K562 (cell line): ENCODE results near the gene OR2B2. TPM values are rescaled to one million over a fixed set of nuclear protein-coding genes. Genes with fewer than 3 reads are reported as not detected.

ENCODE experiments used
- E2F8 ChIP-seq: fragments of 450-650 bp; IDR thresholded peaks from 2 replicates; pipeline ENCODE4 v1.7.1; 2018; ENCODE audit warnings: mild to moderate bottlenecking, low read depth; ENCODE audit not compliant: partially characterized antibody
- GABPB1 ChIP-seq: sonication (generic); formaldehyde crosslinking; IDR thresholded peaks from 2 replicates; pipeline ENCODE4 v1.8.0; 2022; ENCODE audit warnings: mild to moderate bottlenecking, missing genetic modification reagents
- HIVEP1 ChIP-seq: fragments of 250-450 bp; sonication (Bioruptor Pico); IDR thresholded peaks from 2 replicates; pipeline ENCODE4 v1.4.0; 2020; ENCODE audit warnings: mild to moderate bottlenecking
- HMGXB4 ChIP-seq: sonication (generic); formaldehyde crosslinking; IDR thresholded peaks from 2 replicates; pipeline ENCODE4 v1.8.1; 2023; ENCODE audit warnings: mild to moderate bottlenecking, missing genetic modification reagents
- THAP7 ChIP-seq: fragments of 250-450 bp; sonication (Bioruptor Pico); IDR thresholded peaks from 2 replicates; pipeline ENCODE4 v1.5.0; 2021
- ZNF318 ChIP-seq, 2 experiments: fragments of 450-650 bp; IDR thresholded peaks; 2 replicates each; pipeline ENCODE4 v1.6.1; 2016; ENCODE audit warnings: mild to moderate bottlenecking in 2 of 2, borderline replicate concordance in 1 of 2, low read depth in 1 of 2, moderate library complexity in 1 of 2
- ZNF583 ChIP-seq: fragments of 250-450 bp; sonication (Bioruptor Pico); IDR thresholded peaks from 2 replicates; pipeline ENCODE4 v1.4.0; 2020
- ZNF586 ChIP-seq: fragments of 450-650 bp; formaldehyde crosslinking; conservative IDR thresholded peaks from 2 replicates; pipeline ENCODE4 v1.4.0; 2020; ENCODE audit warnings: mild to moderate bottlenecking, moderate library complexity
- ZNF707 ChIP-seq: fragments of 250-450 bp; sonication (Bioruptor Pico); conservative IDR thresholded peaks from 2 replicates; pipeline ENCODE4 v1.8.0; 2022; ENCODE audit warnings: inconsistent platforms, mild to moderate bottlenecking, moderate library complexity
- polyA plus RNA-seq, 8 experiments: library from polyadenylated mRNA; depleted of rRNA in 4 of 8; stranded (reverse) in 5 of 8; unstranded in 3 of 8; fragments of >200 nt; fragmentation: Nextera tagmentation in 2 of 8; fragmentation: Illumina TruSeq in 1 of 8; extraction: Ambion mirVana in 2 of 8; extraction: Trizol in 1 of 8; gene quantifications; 2 replicates each; pipeline versions ENCODE4 v1.2.1 to v1.2.3, GENCODE V29; 2011 to 2014; ENCODE audit warnings: inconsistent platforms in 1 of 8, missing spikeins in 1 of 8
- total RNA-seq, 7 experiments: library from RNA; depleted of rRNA in 6 of 7; stranded (reverse); fragments of >200 nt in 6 of 7; fragmentation: Illumina TruSeq in 2 of 7; extraction: Trizol in 2 of 7; gene quantifications; 2 replicates each; pipeline versions ENCODE4 v1.2.1 to v1.2.3, GENCODE V29; 2011 to 2021; ENCODE audit warnings: low replicate concordance in 1 of 7
- TF ChIP-seq, protein P1 (sequence below), 2 experiments: fragments of 250-450 bp in 1 of 2; fragments of 450-650 bp in 1 of 2; sonication (Bioruptor Pico) in 1 of 2; IDR thresholded peaks; 2 replicates each; pipeline versions ENCODE4 v1.6.1 to v1.8.0; 2016 to 2021; ENCODE audit warnings: mild to moderate bottlenecking in 2 of 2, moderate library complexity in 2 of 2, missing compliant biosample characterization in 1 of 2, missing genetic modification characterization in 1 of 2
- TF ChIP-seq, protein P2 (sequence below): fragments of 450-650 bp; IDR thresholded peaks from 2 replicates; pipeline ENCODE4 v1.6.1; 2018; ENCODE audit warnings: mild to moderate bottlenecking, low read depth; ENCODE audit not compliant: partially characterized antibody

The OR2B2 gene
- total and polyA plus RNA-seq, 9 of the 15 experiments (the other 6 are each of a cell fraction or from before 2014, with no cell fraction given): 0.24 TPM; not detected in 8

DNA sequence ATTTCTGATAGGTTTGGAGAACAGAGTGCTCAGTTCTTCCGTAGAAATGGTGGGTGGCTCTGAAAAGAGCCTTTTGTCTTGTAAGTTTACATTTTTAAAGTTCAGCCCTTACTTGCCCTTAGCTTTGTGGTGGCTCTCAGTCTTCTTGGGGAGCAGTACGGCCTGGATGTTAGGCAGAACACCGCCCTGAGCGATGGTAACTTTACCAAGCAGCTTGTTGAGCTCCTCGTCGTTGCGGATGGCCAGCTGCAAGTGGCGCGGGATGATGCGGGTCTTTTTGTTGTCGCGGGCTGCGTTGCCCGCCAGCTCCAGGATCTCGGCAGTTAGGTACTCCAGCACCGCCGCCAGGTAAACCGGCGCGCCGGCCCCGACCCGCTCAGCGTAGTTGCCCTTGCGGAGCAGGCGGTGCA, 19.5 kb downstream of the OR2B2 start (continued):
- no peak for TF ChIP-seq ZNF318 (IDR thresholded peaks at IDR 0.05; ENCODE audit: borderline replicate concordance in 1 of 2, low read depth in 1 of 2)
- no peak for TF ChIP-seq ZNF583
- peak; percentile 27; the same call in 1 of the 2 replicates for TF ChIP-seq HMGXB4 (CRISPR knock-in tag)
- TF ChIP-seq HIVEP1 (CRISPR knock-in tag): no peak
- no peak for TF ChIP-seq E2F8
- no peak for TF ChIP-seq ZNF586 (CRISPR knock-in tag)
- TF ChIP-seq ZNF707 (CRISPR knock-in tag): no peak
- TF ChIP-seq, protein P1, sequence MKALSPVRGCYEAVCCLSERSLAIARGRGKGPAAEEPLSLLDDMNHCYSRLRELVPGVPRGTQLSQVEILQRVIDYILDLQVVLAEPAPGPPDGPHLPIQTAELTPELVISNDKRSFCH (CRISPR knock-in tag; IDR thresholded peaks at IDR 0.05): no peak
- TF ChIP-seq, protein P1 (tag; IDR thresholded peaks at IDR 0.05): peak; percentile 80
- TF ChIP-seq, protein P2, sequence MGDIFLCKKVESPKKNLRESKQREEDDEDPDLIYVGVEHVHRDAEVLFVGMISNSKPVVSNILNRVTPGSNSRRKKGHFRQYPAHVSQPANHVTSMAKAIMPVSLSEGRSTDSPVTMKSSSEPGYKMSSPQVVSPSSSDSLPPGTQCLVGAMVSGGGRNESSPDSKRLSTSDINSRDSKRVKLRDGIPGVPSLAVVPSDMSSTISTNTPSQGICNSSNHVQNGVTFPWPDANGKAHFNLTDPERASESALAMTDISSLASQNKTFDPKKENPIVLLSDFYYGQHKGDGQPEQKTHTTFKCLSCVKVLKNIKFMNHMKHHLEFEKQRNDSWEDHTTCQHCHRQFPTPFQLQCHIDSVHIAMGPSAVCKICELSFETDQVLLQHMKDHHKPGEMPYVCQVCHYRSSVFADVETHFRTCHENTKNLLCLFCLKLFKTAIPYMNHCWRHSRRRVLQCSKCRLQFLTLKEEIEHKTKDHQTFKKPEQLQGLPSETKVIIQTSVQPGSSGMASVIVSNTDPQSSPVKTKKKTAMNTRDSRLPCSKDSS: no peak
- TF ChIP-seq THAP7: no peak
- TF ChIP-seq GABPB1 (CRISPR knock-in tag): no peak
